ENCODE data around the gene RPS10.
A peak's percentile ranks its signal among the peaks of the same experiment; 100 is the strongest.

The RPS10 gene

GRCh38 chr6:34370361-34370760 is 55.5 kb downstream of the RPS10 start:
- peak; percentile 80 for DNase-seq (ENCODE audit: low spot score)

- DNase-seq (ENCODE audit: low spot score), result no peak
Observed at GRCh38 chr6:34369385-34369784, 56.5 kb downstream of the RPS10 start.

Data from Ammon's horn (tissue), 1 donor.